ENCODE measurements around the gene IFIT5.
"Not testable (repeated sequence)": the region's sequence is repeated elsewhere in the genome, so short reads cannot be mapped to it uniquely, and the experiment has no call there.

The IFIT5 gene

GRCh38 chr10:89395141-89395540, 19.2 kb upstream of the IFIT5 start:
- no peak for TF ChIP-seq CTCF (conservative IDR thresholded peaks at IDR 0.05; ENCODE audit: low read length)
- no peak for DNase-seq (ENCODE audit: low read depth)
- H3K4me3 ChIP-seq (ENCODE audit: low read length) = no peak overlapping the region

- H3K4me3 ChIP-seq (ENCODE audit: low read length) = no peak overlapping the region
- TF ChIP-seq CTCF (conservative IDR thresholded peaks at IDR 0.05; ENCODE audit: low read length) = no peak
- DNase-seq (ENCODE audit: low read depth) = no peak
Observed at GRCh38 chr10:89398003-89398749, 16.2 kb upstream of the IFIT5 start.

- TF ChIP-seq CTCF (conservative IDR thresholded peaks at IDR 0.05; ENCODE audit: low read length) = no peak
- no peak overlapping the region for H3K4me3 ChIP-seq (ENCODE audit: low read length)
- no peak for DNase-seq (ENCODE audit: low read depth)
Observed at GRCh38 chr10:89399956-89400355, 14.4 kb upstream of the IFIT5 start.

- no peak for TF ChIP-seq CTCF (conservative IDR thresholded peaks at IDR 0.05; ENCODE audit: low read length)
- H3K4me3 ChIP-seq (ENCODE audit: low read length) = no peak overlapping the region
Observed at GRCh38 chr10:89403043-89403442, 11.3 kb upstream of the IFIT5 start.

GRCh38 chr10:89404104-89405047, 10.0 kb upstream of the IFIT5 start:
- no peak overlapping the region for H3K4me3 ChIP-seq (ENCODE audit: low read length)
- DNase-seq (ENCODE audit: low read depth) = no peak
- TF ChIP-seq CTCF (conservative IDR thresholded peaks at IDR 0.05; ENCODE audit: low read length) = no peak

More at GRCh38 chr10:89403043-89403442, 11.3 kb upstream of the IFIT5 start:
- no peak for DNase-seq (ENCODE audit: low read depth)

- not testable (repeated sequence) for H3K4me3 ChIP-seq (ENCODE audit: low read length); DNase-seq (ENCODE audit: low read depth)
Observed at GRCh38 chr10:89406178-89406577, 8.2 kb upstream of the IFIT5 start.

GRCh38 chr10:89407792-89408191, 6.6 kb upstream of the IFIT5 start:
- not testable (repeated sequence) for H3K4me3 ChIP-seq (ENCODE audit: low read length); DNase-seq (ENCODE audit: low read depth)

- not testable (repeated sequence) for H3K4me3 ChIP-seq (ENCODE audit: low read length); DNase-seq (ENCODE audit: low read depth)
Observed at GRCh38 chr10:89409282-89409681, 5.1 kb upstream of the IFIT5 start.

GRCh38 chr10:89410551-89410950, 3.8 kb upstream of the IFIT5 start:
- not testable (repeated sequence) for H3K4me3 ChIP-seq (ENCODE audit: low read length); DNase-seq (ENCODE audit: low read depth)

GRCh38 chr10:89411135-89411534, 3.2 kb upstream of the IFIT5 start:
- not testable (repeated sequence) for H3K4me3 ChIP-seq (ENCODE audit: low read length); DNase-seq (ENCODE audit: low read depth)

- not testable (repeated sequence) for H3K4me3 ChIP-seq (ENCODE audit: low read length)
Observed at GRCh38 chr10:89412276-89412675, 2.1 kb upstream of the IFIT5 start.

More at GRCh38 chr10:89412276-89412675, 2.1 kb upstream of the IFIT5 start:
- not testable (repeated sequence) for DNase-seq (ENCODE audit: low read depth)

Measured in AG10803 (cell line).